HG03439 (cell line): ENCODE results near the gene NTNG1.

Experiments
- ATAC-seq: cut with Tn5 transposase; IDR thresholded peaks from one replicate; pipeline ENCODE4 v1.9.1; 2021; ENCODE audit warnings: mild to moderate bottlenecking, moderate library complexity; ENCODE audit not compliant: unreplicated experiment

The NTNG1 gene

GRCh38 chr1:107487506-107487905, 346.7 kb downstream of the NTNG1 start:
- no peak for ATAC-seq

DNA sequence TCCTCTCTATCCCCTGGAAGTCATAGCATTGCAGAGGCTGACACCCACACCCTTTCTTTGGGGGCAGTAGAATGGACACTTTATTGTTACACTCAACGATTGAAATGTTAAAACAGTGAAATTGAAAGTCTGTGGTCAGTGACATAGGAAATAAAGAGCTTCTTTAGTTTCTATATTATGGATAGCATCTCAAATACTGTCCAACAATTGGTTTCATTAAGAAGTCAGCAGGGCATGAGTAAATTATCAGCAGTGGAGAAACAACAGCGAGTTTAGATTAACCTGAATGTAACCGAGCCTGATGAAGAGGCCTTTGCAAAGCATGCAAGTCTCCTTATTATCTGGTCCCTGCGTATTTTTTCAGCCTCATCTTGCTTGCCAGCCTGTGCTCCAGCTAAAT, 350.7 kb downstream of the NTNG1 start:
- no peak for ATAC-seq

GRCh38 chr1:107493111-107493716, 352.4 kb downstream of the NTNG1 start:
- ATAC-seq: no peak

DNA sequence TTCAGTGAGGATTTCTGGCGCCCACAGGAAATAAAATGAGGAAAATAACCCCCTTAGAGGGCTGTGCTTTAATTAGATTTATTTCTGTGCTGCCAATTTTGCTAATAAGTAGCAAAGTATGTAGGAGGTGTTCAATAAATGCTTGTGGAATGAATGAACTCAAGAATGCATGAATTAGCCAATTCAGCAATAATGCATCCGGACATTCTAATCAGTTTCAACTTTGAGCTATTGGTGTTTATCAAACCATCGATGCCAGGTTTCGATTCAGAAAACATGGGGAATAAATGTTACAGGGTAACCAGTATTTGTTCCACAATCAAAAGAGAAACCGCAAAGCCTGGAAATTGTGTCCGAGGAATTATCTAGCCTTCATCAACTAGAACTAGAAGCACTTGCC, 353.2 kb downstream of the NTNG1 start:
- ATAC-seq: no peak

GRCh38 chr1:107496002-107496401, 355.2 kb downstream of the NTNG1 start:
- ATAC-seq: no peak

DNA sequence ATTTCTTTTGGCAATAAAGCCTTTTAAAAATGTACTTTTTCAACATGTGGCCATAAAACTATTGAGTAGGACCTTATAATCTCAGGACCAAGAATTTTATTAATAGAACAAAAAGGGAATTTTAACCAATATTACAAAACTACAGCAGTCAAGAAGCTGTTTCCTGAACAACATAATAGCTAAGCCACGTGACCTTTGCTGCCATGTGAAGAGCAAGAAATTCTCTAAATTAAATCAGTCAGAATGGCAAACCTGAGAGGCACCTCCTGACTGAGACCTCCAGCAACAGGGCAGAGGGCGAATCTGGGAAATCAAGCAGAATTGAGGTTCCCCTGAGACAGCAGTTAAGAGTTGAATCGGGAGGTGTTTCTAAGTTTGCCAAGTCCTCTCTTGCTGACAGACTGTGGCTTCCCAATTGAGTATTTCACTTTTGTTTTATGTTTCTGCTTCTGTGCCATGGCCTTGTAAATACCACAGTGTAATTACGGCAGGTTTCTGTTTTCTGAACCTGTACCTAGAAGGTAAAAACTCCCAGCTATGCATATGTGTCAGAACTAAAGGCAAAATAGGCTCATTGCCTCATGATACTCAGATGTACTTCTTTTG, 358.4 kb downstream of the NTNG1 start:
- peak; percentile 98 for ATAC-seq

DNA sequence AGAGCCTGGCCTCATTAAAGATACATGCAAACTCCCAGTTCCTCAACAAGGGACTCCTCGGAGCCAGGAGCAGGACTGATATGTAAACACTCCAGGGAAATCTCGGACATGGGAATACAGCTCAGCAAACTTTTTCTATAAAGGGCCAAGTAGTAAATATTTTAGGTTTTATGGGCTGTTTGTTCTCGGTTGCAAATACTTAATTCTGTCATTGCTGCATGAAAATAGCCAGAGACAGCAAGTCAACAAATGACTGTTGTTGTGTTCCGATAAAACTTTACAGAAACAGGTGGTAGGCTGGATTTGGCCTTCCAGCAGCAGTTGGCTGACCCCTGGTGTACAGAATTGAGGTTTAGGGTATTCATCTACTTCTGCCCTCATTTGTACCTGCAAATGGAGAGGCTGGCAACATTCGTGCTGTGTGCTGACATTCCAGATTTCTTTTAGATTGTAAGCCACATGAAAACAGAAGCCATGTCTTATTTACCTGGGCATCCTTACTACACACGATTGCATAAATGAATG, 360.3 kb downstream of the NTNG1 start:
- no peak for ATAC-seq

DNA sequence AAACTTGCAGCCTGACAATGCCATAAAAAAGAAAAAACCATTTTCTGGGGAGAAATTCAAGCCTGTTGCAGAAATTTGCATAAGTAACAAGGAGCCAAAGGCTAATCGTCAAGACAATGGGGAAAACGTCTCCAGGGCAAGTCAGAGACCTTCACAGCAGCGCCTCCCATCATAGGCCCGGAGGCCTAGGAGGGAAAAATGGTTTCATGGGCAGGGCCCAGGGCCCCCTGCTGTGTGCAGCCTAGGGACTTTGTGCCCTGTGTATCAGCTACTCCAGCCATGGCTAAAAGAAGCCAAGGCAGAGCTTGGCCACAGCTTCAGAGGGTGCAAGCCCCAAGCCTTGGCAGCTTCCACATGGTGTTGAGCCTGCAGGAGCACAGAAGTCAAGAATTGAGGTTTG, 369.5 kb downstream of the NTNG1 start:
- no peak for ATAC-seq

DNA sequence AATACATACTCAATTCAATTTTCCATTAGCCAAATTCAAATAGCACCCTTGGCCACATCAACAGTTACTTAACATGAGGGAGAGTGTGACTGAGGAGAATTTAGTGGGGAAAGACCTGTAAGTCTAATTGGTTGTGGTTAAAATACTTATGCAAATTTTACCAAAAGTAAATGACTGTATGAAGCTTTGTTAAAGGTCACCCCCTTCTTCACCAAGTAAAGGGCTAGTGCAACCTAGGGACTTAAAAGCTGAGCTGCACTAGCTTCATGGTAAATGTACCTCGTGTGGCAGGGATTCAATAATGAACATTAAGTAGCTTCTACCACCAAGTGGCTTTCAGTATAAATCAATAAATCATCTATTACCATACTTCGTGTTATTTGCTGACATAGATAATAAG, 372.0 kb downstream of the NTNG1 start:
- ATAC-seq: no peak

GRCh38 chr1:107514841-107515240, 374.0 kb downstream of the NTNG1 start:
- ATAC-seq: no peak

- no peak for ATAC-seq
Observed at GRCh38 chr1:107515702-107516101, 374.9 kb downstream of the NTNG1 start.

DNA sequence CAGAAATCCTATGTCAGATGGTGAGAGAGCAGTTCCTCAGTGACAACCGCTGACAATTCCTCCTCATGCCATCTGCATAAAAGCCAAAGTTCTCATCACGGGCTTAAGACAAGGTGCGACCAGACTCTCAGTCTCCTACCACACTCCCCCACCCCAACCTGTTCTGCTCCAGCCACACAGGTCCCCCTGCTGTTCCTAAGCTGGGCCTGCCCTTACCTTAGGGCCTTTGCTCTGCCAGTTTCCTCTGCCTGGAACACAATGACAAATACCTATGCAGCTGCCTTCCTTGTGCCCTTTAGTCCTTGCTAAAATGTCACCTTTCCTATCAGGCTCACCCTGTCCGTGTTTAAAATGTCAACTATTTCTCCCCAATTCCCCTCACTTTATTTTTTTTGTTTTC, 382.2 kb downstream of the NTNG1 start:
- ATAC-seq: no peak

DNA sequence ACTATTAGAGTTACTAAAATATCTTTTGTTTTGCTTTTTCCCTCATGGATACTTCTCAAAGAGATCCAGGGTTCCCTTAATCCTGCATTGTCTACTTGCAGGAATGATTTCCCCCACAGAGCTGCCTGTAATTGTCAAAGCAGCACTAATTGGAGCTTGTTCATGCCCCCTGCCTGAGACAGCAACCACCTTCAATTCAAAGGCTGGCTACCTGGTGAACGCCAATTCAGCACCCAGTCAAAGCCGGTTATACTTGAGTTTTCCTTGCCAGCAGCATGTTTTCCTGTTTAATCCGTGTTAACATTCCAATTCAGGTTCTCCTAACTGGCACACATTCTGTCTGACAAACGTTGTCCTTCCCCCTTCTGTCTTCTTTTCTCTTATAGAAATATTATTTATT, 382.9 kb downstream of the NTNG1 start:
- ATAC-seq: no peak

GRCh38 chr1:107524301-107524700, 383.5 kb downstream of the NTNG1 start:
- no peak for ATAC-seq

DNA sequence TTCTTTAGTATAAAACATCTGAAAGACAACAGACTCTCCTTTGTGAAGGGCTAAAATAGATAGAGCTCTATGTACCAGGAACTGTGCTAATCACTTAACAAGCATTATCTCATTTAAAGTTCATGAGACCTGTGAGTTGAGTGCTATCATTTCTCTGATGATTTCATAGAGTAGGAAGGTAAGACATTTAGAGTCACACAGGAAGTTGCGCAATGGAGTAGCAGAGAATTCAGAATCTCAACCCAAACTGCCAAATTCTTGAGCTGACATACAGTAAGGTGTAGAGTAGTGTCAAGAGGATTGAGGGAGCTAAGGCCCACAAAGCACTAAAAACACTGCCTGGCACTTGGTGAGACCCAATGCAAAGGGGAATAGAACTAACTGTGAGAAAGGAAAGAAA, 384.3 kb downstream of the NTNG1 start:
- ATAC-seq: no peak

DNA sequence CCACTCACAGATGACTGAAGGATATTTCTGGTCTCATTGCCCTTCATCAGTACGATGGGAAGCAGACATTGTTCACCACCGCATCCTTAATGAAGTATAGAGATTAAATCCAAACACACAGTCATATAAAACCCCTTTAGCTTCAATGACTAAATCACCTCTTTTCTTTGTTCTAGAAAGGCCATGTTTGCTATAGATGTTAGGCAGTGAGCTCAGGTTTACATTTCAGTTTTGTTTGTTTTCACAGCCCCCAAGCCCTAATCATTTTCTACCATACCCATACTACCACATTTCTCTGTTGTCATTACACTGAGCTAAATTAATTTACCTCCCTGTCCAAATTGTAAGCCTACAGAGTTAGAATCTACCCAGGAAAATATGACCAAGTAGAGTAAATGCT, 385.1 kb downstream of the NTNG1 start:
- ATAC-seq: no peak

- no peak for ATAC-seq
Observed at GRCh38 chr1:107526524-107527198, 385.8 kb downstream of the NTNG1 start.

GRCh38 chr1:107529511-107530149, 388.8 kb downstream of the NTNG1 start:
- peak; percentile 90 for ATAC-seq

DNA sequence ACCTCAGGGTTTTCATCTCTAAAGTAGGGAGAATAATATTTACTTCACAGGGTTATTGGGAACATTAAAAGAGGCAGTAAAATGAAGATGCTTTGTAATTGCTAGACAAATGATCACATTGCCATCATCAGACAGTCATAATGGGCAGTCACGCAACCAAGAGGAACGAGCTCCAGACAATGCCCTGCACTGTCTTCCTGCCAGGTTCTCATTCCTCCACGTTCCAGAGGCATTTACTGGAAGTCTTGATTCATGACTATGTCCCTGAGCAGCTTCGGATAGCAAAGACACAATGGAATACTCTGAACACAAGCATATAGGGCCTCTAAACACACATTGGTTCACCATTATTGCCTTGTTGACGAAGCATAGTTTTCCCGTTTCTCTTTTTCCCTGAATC, 389.7 kb downstream of the NTNG1 start:
- ATAC-seq: no peak

GRCh38 chr1:107531065-107531908, 390.4 kb downstream of the NTNG1 start:
- no peak for ATAC-seq

GRCh38 chr1:107532318-107532717, 391.5 kb downstream of the NTNG1 start:
- no peak for ATAC-seq
